Iris pigment epithelial cell (primary cell): ENCODE measurements around the gene PDAP1.
A peak's percentile ranks its signal among the peaks of the same experiment; 100 is the strongest.

Experiments
- DNase-seq: peaks from one replicate; pipeline ENCODE4 v3.0.0-alpha.2; 2011; ENCODE audit warnings: low read depth

Gene PDAP1

DNA sequence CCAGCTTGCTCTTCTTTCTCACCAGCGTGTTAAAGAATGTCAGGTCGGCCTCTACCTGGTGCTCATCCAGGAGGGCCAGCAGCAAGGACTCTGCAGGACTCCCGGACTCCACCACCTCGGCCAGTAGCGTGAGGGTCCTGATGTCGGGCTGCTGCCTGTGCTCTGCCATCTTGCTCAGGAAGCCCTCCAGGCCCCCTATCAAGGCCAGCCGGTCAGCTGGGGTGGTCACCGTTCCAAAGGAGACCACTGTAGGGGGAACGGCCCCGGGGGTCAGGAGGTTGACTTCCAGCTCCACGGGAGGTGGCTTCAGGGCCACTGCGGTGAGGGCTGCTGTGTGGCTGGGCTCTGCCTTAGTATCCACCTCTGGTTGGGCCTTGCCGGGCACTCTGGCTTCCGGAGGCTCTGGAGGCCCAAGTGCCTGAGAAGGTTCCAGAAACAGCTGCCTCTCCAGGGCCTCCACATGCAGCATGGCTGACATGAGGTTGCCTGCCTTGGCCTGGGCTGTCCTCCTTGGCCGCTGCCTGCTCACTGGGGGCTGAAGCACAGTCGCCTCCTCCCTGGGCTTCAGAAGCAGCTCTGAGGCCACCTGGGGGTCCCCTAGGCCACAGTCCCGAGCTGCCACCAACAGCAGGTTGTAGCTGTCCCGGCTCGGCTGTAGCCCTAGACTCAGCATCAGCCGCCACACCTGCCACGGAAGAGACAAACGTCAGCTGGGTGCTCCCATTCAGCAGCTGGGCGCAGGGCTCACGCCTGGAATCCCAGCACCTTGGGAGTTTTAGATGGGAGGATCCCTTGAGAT is 16.7 kb upstream of the PDAP1 start:
- DNase-seq: no peak

DNA sequence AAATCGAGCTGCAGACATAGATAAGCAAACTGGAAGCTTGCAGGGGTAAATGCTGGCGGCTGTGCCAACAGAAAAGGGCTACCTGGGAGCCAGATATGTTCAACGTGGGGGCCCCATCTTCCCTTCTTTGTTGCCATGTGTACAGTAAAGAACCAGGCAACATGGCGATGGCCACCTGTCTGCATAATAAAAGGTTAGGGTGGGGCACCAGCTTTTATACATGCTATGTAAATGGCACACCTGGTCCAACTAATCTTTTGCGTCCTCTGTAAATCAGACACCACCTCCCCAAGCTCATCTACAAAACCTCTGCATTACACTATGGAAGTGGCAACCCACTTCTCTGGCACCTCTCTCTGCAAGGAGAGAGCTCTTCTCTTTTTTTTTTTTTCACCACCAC is 14.2 kb upstream of the PDAP1 start:
- DNase-seq: no peak

DNA sequence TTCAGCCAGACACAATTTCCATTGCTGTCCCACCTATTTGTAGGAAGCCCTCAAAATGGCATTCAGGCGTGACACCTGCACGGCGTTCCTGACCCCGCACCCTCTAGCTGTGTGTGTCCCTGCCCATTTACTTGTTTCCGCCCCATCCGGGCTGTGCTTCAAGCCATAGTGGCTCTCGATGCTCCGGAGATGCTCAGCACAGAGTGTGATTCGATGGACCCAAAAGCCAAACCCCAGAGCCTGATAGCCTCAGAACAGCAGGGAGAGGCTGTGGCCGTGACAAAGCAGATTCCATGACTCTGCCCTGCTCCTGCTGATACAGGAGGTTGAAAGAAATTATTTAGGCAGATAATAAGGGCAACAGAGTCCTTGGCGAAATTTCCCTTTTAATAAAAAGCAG is 13.8 kb upstream of the PDAP1 start:
- DNase-seq: no peak

DNA sequence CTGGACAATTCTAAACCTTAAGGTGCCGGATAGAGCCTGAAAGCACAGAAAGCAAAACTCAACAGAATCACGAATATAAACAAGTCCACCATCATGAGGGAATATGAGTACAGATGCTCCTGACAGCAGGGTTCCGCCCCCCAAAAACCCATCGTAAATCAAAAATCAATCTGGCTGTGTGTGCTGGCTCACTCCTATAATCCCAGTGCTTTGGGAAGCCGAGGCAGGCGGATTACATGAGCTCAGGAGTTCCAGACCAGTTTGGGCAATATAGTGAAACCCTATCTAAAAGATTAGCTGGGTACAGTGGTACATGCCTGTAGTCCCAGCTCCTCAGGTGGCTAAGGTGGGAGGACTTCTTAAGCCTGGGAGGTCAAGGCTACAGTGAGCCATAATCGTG is 12.6 kb upstream of the PDAP1 start:
- DNase-seq: no peak

DNA sequence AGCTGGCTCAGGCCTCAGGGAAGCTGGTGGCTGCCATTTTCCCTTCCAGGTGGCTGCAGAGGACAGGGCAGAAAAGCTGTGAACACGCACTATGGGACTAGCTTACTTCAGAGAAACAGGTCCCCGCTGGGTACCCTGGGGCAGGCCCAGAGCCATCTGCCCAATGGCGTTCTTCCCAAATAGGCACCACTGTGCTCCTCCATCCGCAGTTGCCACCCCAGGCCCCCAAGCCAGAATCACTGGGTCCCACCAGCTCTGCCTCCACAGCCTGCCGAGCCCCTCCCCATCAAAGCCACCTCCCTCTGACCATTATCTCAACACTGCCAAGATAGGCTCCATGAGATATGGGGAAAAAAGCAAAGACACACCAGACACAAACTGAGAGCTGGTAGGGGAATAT is 11.8 kb upstream of the PDAP1 start:
- DNase-seq: no peak

DNA sequence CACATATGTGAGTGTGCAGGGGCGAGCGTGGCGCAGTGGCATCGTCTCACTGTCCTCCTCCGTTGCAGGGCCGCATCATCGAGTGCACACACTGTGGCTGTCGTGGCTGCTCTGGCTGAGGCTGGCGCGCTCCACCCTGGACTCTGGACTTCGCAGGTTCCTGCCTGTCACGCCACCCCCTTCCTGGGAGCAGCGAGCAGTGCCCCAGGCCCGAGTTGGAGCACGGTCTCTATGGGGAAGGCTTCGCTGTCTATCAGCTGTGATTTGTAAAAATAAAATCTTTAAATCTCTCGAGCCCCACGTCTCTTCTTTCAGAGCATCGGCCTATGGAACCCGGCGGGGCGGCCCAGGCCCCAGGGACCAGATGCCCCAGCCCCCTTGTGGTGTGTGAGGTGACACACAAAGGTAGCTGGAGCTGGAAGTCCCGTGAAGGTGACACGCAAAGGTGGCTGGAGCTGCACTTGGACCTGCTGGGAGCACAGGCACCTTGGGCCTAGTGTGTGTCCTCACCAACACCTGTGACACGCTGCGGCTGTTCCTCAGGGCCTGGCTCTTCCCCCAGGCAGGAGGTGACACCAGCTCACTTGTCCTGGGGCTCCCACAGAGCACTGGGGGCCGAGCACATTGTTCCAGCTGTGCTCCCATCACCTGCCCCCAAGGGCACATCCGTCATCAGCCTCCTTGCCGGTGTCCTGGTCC is 11.1 kb upstream of the PDAP1 start:
- DNase-seq: no peak

DNA sequence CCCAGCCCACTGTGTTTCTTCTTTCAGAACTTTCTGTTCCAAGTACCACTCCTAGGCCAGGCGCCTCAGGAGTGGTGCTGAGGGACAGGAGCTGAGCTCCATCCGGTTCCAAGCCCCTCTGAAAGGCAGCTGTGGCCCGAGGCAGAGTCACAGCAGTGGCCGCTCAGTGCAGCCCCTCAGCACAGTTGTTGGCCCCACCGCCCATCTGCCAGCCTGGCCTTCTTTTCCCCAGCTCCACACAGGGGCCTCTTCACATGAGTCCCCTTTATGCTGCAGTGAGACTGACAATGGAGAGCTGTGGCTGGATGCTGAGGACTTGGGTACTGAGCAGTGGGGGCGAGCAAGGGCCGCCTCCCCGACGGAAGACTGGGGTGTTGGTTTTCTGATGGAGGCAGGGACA is 9.9 kb upstream of the PDAP1 start:
- DNase-seq: no peak

DNA sequence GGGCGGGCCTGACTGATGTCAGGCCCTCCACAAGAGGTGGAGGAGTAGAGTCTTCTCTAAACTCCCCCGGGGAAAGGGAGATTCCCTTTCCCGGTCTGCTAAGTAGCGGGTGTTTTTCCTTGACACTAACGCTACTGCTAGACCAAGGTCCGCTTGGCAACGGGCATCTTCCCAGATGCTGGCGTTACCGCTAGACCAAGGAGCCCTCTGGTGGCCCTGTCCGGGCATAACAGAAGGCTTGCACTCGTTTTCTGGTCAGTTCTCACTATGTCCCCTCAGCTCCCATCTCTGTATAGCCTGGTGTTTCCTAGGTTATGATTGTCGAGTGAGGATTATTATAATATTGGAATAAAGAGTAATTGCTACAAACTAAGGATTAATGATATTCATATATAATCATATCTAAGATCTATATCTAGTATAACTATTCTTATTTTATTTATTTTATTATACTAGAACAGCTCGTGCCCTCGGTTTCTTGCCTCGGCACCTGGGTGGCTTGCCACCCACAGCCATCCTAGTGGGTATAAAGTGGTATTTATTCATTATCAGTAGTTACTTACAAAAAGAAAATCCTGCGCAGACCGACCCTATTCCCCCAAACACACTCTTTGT is 7.2 kb upstream of the PDAP1 start:
- DNase-seq: peak; percentile 49

DNA sequence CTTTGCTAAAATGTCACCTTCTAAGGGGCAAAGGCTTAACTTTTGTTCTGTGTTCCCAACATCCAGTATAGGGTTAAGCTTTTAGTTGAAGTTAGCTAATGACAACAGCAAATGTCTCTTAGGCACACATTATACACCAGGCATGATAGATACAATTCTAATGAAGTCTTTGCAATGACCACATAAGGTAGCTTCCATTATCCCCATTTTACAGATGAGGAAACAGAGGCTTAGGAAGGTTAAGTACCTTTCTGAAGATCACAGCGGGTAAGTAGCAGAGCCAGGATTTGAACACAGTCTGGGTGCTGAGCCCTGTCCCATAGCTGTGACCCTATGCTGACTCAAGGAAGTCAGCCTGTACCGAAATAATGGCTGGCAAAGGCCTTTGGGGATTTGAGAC is 2.2 kb upstream of the PDAP1 start:
- no peak for DNase-seq

DNA sequence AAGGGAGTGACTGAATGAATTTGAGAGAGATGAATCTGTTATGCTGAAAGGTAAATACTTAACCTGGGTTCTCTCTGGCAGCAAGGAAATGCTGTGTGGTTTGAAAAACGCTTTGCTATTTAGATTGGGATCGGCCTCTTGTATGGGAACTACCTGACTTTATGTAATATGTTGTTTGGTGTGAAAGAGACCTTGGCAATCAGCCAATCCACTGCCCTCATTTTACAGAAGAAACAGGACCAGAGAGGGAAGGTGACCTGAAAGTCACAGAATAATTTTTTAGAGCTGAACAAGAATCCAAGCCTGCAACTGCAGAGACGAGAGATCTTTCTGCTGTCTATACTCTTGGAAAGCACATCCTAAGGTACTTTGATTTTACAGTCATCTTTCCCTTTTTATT is 1.4 kb upstream of the PDAP1 start:
- DNase-seq: no peak

DNA sequence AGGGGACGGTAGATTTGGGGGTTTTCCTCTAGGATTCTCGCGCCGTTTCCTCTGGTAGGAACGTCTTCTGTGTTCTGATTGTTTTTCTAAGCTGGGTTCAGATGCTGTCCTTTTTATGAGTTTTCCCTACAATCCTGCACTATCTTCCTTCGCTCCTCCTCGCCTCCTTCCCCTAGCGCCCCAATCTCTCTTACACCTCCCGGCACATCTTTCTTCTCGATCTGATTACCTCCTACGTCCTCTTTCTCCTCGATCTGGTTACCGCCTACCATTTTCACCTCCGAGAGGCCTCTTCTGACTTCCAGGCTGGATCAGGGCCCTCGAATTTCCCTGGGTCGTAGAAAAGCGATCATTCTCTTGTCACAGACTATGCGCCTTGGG is 785 bp upstream of the PDAP1 start:
- no peak for DNase-seq

DNA sequence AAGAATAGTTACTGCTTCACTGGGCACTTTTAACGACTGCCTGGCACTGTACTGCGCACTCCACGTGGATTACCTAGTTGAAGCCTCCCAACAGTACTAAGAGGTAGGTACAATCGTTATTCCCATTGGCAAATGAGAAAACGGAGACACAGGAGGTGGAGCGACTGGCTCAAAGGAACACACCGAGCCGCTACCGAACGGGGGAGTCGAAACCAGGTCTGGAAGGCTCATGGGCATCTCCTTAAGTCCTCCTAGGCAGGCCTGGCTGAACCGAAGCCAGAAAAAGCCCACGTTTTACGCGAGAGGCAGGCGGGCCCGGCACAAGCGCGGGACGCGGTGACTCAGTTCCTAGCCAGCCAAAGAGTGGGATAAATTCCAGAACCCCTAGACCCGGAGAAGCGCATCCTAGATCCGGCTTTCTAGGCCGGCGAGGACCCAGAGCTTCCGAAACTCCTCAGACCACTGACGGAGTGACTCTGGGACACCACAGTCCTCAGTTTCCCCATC is 472 bp downstream of the PDAP1 start:
- DNase-seq: peak; percentile 84

DNA sequence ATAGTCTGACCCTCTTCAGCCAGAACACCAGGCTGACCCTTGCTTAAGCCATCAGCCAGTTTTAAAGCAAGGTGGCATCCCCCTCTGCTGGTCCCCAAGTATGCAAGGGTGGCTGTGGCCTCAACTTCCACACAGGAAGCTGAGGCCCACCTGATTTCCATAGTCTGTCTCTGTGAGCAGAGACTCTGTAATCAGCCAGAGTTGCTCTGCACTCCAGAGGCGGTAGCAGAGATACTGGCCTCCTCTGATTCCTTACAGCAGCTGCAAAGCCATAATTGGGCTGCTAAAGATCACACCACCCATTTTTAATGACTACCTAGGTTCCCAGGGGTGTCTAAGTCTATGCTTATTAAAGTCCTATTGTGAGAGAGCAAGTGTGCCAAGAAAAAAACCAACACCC is 1.8 kb downstream of the PDAP1 start:
- no peak for DNase-seq

DNA sequence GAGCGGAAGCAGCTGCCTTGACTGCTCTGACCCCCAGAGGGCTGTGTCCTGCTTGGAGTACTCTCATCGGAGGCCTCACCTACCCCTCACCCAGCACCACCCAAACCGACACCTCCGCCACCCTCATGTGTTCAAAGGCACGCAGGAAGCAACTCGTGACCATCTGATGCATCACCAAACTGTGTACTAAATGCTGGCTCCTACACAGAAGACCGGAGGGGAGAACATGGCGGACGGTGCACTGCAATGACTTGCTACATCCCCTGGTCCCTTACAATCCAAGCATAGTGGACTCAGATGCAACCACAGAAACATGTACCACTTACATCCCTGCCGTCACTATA is 3.4 kb downstream of the PDAP1 start:
- no peak for DNase-seq

DNA sequence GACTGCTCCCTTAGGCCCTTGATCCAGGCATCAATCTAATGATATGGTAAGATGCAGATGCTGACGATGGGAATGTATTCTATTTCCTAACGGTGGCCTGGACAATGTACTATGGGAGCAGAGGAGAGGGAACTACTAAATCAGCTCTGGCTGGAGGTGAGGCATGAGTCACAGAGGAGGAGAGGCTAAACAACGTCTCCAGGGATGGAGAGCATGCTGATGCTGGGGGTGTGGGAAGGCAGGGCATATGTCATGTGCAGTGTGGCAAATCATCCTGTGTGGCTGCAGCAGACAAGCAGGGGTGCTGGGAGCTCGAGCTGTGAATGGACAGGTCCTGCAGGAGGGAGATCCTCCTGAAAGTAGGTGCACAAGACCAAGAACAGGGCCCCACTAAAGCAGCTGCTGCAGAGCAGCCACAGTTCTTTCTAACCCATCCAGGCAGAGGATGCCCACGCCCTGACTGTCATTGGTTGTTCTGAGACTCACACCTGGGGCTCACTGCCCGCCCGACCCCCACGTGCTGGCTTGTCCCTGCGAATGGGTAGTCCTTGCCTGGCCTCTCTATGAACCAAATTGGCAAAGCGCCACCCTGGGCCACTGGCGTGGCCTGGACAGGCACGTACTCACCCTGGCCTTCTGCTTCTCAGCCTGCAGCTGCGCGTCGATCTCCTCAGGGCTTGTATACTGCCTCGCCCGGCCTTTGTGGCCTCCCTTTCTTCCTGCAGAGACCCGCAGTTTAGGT is 4.0 kb downstream of the PDAP1 start:
- DNase-seq: peak; percentile 43

DNA sequence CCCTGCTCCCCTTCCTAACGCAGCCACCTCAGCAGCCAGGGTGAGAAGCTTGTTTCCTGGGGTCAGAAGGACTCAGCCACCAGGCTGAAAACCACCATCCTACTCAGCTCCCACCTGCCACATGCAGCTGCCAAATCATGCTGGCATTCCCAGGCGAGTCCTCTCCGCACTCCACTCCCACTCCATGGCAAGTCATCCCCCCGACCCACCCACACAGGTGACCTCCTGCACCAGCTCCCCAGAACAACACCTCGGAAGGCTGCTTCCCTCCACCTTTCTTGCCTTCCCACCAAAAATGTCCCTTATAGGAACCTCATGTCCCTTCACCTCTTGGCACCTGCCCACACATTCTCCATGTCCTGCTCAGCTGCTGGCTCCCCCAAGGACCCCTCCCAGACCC is 4.6 kb downstream of the PDAP1 start:
- no peak for DNase-seq

DNA sequence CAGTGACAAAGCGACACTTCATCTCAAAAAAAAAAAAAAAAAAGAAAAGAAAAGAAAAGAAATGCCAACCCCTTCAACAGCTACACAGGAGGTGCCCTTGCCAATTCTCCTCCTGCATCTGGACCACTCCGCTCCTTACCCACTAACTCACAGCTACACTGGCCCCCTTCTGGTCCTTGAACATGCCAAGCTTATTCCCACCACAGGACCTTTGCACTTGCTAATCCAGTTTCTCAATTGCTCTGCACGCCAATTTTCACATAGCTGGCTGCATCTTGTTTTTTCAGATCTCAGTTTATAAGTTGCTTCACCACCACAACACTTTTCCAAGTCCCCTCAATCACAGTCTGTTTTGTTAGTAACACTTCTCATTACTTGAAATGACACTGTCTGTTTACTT is 5.5 kb downstream of the PDAP1 start:
- no peak for DNase-seq

DNA sequence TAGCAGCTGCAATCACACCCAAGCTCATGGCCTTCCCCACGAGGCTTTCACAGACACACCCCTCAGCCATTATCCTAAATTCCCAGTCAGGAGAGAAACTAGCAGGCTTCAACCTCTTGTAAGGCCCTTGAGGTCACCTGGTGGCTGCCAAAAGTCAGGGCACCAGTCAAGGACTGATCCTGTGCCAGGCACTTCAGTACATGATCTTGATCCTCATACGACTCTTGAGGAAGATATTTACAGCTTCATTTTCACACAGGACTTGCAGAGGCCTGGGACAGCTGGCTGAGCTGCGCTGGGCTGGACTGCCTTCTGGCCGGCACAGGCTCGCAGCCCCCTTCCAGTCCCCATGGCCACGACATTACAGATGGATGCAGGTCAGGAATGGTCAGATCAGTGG is 8.8 kb downstream of the PDAP1 start:
- DNase-seq: no peak

DNA sequence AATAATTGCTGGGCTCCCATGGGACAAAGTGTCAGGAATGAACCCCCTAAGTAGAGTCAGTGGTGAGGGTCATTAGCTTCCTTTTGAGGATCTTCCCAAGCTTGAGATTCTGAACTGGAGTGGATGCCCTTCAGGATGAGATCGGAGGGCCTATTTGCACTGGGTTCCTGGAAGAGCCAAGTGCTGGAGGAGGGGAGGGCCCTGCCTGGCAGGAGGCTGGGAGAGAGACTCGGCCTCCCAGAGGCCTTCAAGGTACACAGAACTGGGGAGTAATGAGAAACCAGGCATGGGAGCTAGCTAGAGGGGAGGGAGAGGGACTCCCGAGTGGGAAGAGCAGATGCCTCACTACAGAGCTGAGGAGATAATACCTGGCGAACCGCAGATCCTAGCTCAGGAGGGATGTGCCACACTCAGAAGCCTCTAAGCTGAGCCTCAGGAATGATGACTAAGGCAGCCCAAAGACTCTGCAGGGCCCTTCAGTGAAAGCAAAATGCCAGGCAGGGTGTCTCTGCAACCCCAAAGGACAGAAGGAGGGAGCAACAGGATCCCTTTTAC is 9.4 kb downstream of the PDAP1 start:
- DNase-seq: no peak

DNA sequence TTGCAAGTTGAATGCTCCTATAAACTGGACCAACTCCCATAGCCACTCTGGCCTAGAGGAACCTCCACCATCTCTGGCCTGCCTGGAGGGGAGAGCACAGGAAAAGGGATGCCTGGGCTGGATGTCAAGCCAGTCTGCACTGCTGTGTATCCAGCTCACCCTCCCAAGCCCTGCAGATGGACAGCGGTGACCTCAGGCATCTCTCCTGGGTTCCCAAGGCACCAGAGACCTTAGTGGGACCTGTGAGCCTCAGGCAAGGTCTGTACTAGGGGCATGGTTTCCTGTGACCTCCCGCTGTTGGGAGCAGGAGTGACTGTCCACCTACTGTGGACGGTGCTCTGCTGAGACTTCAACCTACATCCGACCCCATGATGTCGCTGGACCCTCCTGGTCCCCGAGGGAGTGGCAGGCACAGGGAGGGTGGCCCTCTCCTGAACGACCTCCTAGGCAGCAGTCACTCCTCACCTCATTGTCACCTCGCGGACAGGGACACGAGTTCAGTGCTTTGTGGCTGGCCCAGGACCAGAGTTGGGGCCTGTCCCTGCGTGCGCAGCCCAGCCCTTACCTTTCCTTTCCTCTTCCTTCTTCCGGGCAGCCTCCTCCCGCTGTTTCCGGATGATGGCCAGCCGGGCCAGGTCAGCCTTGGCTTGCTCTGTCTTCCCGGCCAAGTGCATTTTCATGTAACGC is 11.0 kb downstream of the PDAP1 start:
- no peak for DNase-seq

DNA sequence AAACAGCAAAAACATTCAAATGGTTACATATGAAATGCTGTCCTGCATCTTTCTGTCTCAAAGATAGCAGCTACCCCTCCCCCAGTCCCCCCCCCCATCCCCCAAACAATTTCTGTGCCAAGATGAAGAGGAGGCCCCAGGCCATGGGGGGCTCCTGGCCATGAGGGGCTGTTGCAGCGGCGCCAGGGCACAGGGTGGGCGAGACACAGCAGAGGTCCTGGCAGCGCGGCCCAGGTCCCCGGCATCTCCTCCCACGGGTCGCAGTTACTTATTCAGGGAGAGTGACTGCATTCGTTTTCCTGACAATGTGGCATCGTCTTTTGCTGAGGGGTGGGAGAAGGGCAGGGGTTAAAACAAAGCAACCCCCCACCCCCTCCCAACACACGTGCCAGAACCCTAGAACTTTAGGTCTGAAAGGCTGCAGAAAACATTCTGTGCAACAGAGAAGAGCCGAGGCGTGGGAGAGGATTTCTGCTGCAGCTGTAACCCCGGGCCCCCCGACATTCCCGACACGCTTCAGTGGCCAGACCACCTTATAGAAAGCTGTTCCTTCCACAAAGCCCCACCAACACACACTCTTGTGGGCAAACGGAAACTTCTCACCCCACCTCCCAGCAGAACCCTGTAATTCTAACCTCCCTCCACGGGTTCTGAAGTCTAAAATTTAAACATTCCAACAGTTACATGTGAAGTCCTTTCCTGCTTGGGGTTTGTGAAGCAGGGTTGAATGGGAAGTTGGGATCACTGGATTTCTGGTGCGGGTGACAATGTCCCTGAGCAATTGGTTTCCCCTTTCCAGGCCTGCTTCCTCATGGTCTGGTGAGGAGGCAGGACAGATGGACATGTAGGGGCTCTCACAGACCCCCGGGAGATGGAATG is 11.7 kb downstream of the PDAP1 start:
- no peak for DNase-seq
